Panc1 (cell line): ENCODE measurements around the gene AGAP1. TPM values are rescaled to one million over a fixed set of nuclear protein-coding genes. Genes with fewer than 3 reads are reported as not detected.

ENCODE experiments used
- ATAC-seq: fragments of 200-7000 bp; cut with Tn5 transposase; 2 replicates; pipeline ENCODE4 v1.9.1; 2020; ENCODE audit warnings: mild to moderate bottlenecking, moderate library complexity
- BruUV-seq: library from RNA; stranded (reverse); fragments of 400-500 nt; replicated peaks from 2 replicates; lab custom pipeline; 2021; lab: Mats Ljungman, UMichigan
- CTCF ChIA-PET: fragments of 300-600 bp; sonication (Branson Sonifier 250); formaldehyde crosslinking; loops from one replicate; lab custom pipeline; 2022; ENCODE audit warnings: antibody characterized with exemption; lab: Charles Lee
- POLR2A ChIA-PET: fragments of 300-600 bp; sonication (Branson Sonifier 250); formaldehyde crosslinking; loops from one replicate; lab custom pipeline; 2022; ENCODE audit warnings: antibody characterized with exemption; lab: Charles Lee
- DNase-seq: peaks from one replicate; pipeline ENCODE4 v3.0.0-alpha.2; 2010; ENCODE audit warnings: low read depth, low spot score
- H3K27ac ChIP-seq: 2 replicates; pipeline ENCODE4 v1.5.1; 2011; ENCODE audit warnings: mild to moderate bottlenecking, low read length, inconsistent platforms
- H3K27me3 ChIP-seq: fragments of 200-500 bp; sonication (Bioruptor generic); 2 replicates; pipeline ENCODE4 v1.6.0; 2014; ENCODE audit warnings: low read length, inconsistent platforms; ENCODE audit not compliant: control insufficient read depth, insufficient read depth
- H3K36me3 ChIP-seq: fragments of 200-500 bp; sonication (Bioruptor generic); 2 replicates; pipeline ENCODE4 v1.5.1; 2014; ENCODE audit warnings: inconsistent platforms, mild to moderate bottlenecking, low read length, moderate library complexity; ENCODE audit not compliant: control insufficient read depth, insufficient read depth
- H3K4me1 ChIP-seq: 2 replicates; pipeline ENCODE4 v1.5.1; 2011; ENCODE audit warnings: inconsistent platforms, mild to moderate bottlenecking, low read length, moderate library complexity; ENCODE audit not compliant: control insufficient read depth, insufficient read depth
- H3K4me3 ChIP-seq, 2 experiments: 2 replicates each; pipeline ENCODE4 v1.5.1; 2011 to 2012; ENCODE audit warnings: low read depth in 2 of 2, low read length in 2 of 2, mild to moderate bottlenecking in 2 of 2, inconsistent platforms in 1 of 2, moderate library complexity in 1 of 2
- H3K9me3 ChIP-seq: fragments of 200-500 bp; sonication (Bioruptor generic); 2 replicates; pipeline ENCODE4 v1.5.1; 2014; ENCODE audit warnings: low read depth, mild to moderate bottlenecking, inconsistent platforms, low read length, moderate library complexity; ENCODE audit not compliant: control insufficient read depth, insufficient read depth
- POLR2AphosphoS5 ChIP-seq: IDR thresholded peaks from 2 replicates; pipeline ENCODE4 v1.6.1; 2012; ENCODE audit warnings: mild to moderate bottlenecking, low read depth, low read length, moderate library complexity
- TCF7L2 ChIP-seq: IDR thresholded peaks from 2 replicates; pipeline ENCODE4 v1.6.1; 2011; ENCODE audit warnings: mild to moderate bottlenecking, low read depth, low read length, inconsistent platforms
- in situ Hi-C: cut with HindIII; loops from 2 replicates; pipeline ENCODE4 v1.10.0; 2016; ENCODE audit warnings: low sequenced_read_pairs, low pct_unique_long_range_greater_than_20kb
- intact Hi-C: fragments of 100-400 bp; cut with micrococcal nuclease; formaldehyde crosslinking; loops from one replicate; pipeline ENCODE4 v1.10.0; 2022; ENCODE audit not compliant: unreplicated experiment
- total RNA-seq: library from RNA; stranded (reverse); gene quantifications from one replicate; pipeline ENCODE4 v1.2.1, GENCODE V29; 2021; ENCODE audit not compliant: unreplicated experiment
- TF ChIP-seq, protein P1 (sequence below), 2 experiments: IDR thresholded peaks; 2 replicates each; pipeline ENCODE4 v1.6.1; 2011 to 2012; ENCODE audit warnings: low read depth in 2 of 2, control low read depth in 1 of 2, low read length in 1 of 2, mild to moderate bottlenecking in 1 of 2, moderate library complexity in 1 of 2; ENCODE audit not compliant: insufficient read depth in 1 of 2
- TF ChIP-seq, protein P2 (sequence below): fragments of 450-650 bp; IDR thresholded peaks from 2 replicates; pipeline ENCODE4 v1.5.1; 2017; ENCODE audit warnings: mild to moderate bottlenecking

The AGAP1 gene
- total RNA-seq, 1 experiment from 2014 or later = 38.9 TPM

DNA sequence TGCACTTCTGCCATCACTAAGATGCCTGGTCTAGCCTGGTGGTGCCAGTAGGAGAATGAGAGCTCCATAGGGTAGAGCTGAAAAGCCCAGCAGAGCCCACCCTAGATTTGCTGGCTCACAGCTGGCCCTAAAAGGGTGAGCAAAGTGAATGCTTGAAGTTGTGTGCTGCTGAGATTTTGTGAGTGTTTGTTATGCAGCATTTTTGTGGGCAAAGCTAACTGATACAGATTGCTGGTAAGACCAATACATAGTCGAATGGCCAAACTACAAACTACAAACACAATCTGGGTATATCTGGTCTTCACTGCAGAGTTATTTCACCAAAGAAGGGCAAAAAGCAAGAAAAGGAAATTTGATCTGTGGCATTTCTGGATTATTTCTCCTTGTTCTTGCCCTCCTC, 7.1 kb upstream of the AGAP1 start:
- no TSS peak for BruUV-seq
- no peaks in the 10 kb centered on the region for H3K4me1 ChIP-seq
- TF ChIP-seq POLR2AphosphoS5 (no peak), TCF7L2 (no peak)
- TF ChIP-seq, protein P1, sequence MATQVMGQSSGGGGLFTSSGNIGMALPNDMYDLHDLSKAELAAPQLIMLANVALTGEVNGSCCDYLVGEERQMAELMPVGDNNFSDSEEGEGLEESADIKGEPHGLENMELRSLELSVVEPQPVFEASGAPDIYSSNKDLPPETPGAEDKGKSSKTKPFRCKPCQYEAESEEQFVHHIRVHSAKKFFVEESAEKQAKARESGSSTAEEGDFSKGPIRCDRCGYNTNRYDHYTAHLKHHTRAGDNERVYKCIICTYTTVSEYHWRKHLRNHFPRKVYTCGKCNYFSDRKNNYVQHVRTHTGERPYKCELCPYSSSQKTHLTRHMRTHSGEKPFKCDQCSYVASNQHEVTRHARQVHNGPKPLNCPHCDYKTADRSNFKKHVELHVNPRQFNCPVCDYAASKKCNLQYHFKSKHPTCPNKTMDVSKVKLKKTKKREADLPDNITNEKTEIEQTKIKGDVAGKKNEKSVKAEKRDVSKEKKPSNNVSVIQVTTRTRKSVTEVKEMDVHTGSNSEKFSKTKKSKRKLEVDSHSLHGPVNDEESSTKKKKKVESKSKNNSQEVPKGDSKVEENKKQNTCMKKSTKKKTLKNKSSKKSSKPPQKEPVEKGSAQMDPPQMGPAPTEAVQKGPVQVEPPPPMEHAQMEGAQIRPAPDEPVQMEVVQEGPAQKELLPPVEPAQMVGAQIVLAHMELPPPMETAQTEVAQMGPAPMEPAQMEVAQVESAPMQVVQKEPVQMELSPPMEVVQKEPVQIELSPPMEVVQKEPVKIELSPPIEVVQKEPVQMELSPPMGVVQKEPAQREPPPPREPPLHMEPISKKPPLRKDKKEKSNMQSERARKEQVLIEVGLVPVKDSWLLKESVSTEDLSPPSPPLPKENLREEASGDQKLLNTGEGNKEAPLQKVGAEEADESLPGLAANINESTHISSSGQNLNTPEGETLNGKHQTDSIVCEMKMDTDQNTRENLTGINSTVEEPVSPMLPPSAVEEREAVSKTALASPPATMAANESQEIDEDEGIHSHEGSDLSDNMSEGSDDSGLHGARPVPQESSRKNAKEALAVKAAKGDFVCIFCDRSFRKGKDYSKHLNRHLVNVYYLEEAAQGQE (IDR thresholded peaks at IDR 0.05; ENCODE audit: insufficient read depth in 1 of 2, low read depth in 2 of 2, low read length in 1 of 2) = no peak
- TF ChIP-seq, protein P2, sequence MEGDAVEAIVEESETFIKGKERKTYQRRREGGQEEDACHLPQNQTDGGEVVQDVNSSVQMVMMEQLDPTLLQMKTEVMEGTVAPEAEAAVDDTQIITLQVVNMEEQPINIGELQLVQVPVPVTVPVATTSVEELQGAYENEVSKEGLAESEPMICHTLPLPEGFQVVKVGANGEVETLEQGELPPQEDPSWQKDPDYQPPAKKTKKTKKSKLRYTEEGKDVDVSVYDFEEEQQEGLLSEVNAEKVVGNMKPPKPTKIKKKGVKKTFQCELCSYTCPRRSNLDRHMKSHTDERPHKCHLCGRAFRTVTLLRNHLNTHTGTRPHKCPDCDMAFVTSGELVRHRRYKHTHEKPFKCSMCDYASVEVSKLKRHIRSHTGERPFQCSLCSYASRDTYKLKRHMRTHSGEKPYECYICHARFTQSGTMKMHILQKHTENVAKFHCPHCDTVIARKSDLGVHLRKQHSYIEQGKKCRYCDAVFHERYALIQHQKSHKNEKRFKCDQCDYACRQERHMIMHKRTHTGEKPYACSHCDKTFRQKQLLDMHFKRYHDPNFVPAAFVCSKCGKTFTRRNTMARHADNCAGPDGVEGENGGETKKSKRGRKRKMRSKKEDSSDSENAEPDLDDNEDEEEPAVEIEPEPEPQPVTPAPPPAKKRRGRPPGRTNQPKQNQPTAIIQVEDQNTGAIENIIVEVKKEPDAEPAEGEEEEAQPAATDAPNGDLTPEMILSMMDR = no peak
- no peaks in the 10 kb centered on the region for H3K27me3 ChIP-seq
- ChIA-PET POLR2A (no interaction called here), CTCF (no interaction called here)
- ATAC-seq (no peak), DNase-seq (no peak)
- H3K36me3 ChIP-seq = no peaks in the 10 kb centered on the region
- in situ Hi-C loops (no loop called here), intact Hi-C loops (no loop called here)
- no peak overlapping the region for H3K27ac ChIP-seq
- H3K9me3 ChIP-seq = no peaks in the 10 kb centered on the region
- no peak overlapping the region for H3K4me3 ChIP-seq

DNA sequence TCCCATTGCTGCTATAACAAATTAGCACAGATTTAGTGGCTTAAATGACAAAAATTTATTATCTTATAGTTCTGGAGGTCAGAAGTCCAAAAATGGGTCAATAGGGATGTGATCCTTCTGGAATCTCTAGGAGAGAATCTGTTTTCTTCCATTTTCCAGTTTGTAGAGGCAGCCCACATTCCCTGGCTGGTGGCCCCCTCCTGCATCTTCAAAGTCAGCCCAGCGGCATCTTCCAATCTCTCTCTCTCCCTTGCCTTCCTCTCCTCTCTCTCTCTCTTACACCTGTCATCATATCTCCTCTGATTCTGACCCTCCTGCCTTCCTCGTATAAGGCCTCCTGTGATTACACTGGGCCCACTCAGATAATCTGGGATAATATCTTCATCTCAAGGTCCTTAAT, 3.9 kb upstream of the AGAP1 start:
- Histone ChIP-seq H3K4me1 (peaks cover 3% of the 10 kb centered on the region; the same call in 1 of the 2 replicates), H3K9me3 (no peaks in the 10 kb centered on the region), H3K27ac (no peak overlapping the region), H3K36me3 (no peaks in the 10 kb centered on the region; the same call in 1 of the 2 replicates), H3K4me3 (no peak overlapping the region), H3K27me3 (no peaks in the 10 kb centered on the region)
- DNase-seq = no peak
- BruUV-seq = no TSS peak
- in situ Hi-C loops = no loop called here
- intact Hi-C loops = no loop called here
- ChIA-PET CTCF (no interaction called here), POLR2A (no interaction called here)
- no peak for ATAC-seq
- TF ChIP-seq, protein P1 (IDR thresholded peaks at IDR 0.05; ENCODE audit: insufficient read depth in 1 of 2, low read depth in 2 of 2, low read length in 1 of 2) = no peak
- TF ChIP-seq, protein P2 = no peak
- TF ChIP-seq POLR2AphosphoS5 = no peak
